Loucy (cell line): ENCODE results near the gene CAPN8.

Experiments used
- H2AFZ ChIP-seq: fragments of 200-600 bp; sonication (generic); 2 replicates; pipeline ENCODE4 v1.6.0; 2016; ENCODE audit warnings: antibody characterized with exemption, mild to moderate bottlenecking, low read length, moderate library complexity
- H3F3A ChIP-seq: fragments of 200-600 bp; 2 replicates; pipeline ENCODE4 v1.6.0; 2016; ENCODE audit warnings: antibody characterized with exemption, low read depth, mild to moderate bottlenecking
- H3K27me3 ChIP-seq: fragments of 200-600 bp; sonication (generic); 2 replicates; pipeline ENCODE4 v1.6.1; 2014; ENCODE audit warnings: low read length, mild to moderate bottlenecking; ENCODE audit not compliant: insufficient read depth, poor library complexity, severe bottlenecking
- H3K36me3 ChIP-seq: fragments of 200-600 bp; sonication (generic); 2 replicates; pipeline ENCODE4 v1.6.1; 2016; ENCODE audit warnings: low read length; ENCODE audit not compliant: insufficient read depth
- H3K4me1 ChIP-seq: fragments of 200-600 bp; sonication (generic); 2 replicates; pipeline ENCODE4 v1.5.1; 2014; ENCODE audit warnings: low read length, mild to moderate bottlenecking; ENCODE audit not compliant: insufficient read depth, poor library complexity, severe bottlenecking
- H3K4me2 ChIP-seq: fragments of 200-600 bp; sonication (generic); 2 replicates; pipeline ENCODE4 v1.6.0; 2014; ENCODE audit warnings: antibody characterized with exemption, low read length, low read depth, mild to moderate bottlenecking; ENCODE audit not compliant: poor library complexity, severe bottlenecking
- H3K4me3 ChIP-seq: fragments of 200-600 bp; sonication (generic); 2 replicates; pipeline ENCODE4 v1.5.1; 2014; ENCODE audit warnings: low read length, mild to moderate bottlenecking, mixed read lengths; ENCODE audit not compliant: poor library complexity, severe bottlenecking
- H3K79me2 ChIP-seq: fragments of 200-600 bp; sonication (generic); 2 replicates; pipeline ENCODE4 v1.6.1; 2014; ENCODE audit warnings: low read length; ENCODE audit not compliant: insufficient read depth
- H3K9ac ChIP-seq: fragments of 200-600 bp; sonication (generic); 2 replicates; pipeline ENCODE4 v1.6.0; 2014; ENCODE audit warnings: mild to moderate bottlenecking, low read depth, low read length, moderate library complexity; ENCODE audit not compliant: poor library complexity, severe bottlenecking
- H3K9me2 ChIP-seq: fragments of 200-600 bp; sonication (generic); replicated peaks from 2 replicates; pipeline ENCODE4 v1.6.1; 2016; ENCODE audit warnings: low read depth, low read length, mixed read lengths
- H3K9me3 ChIP-seq: fragments of 200-600 bp; sonication (generic); 2 replicates; pipeline ENCODE4 v1.6.1; 2014; ENCODE audit warnings: mild to moderate bottlenecking, antibody characterized with exemption, low read length, low read depth; ENCODE audit not compliant: insufficient read depth
- H4K20me1 ChIP-seq: fragments of 200-600 bp; sonication (generic); 2 replicates; pipeline ENCODE4 v1.6.0; 2014; ENCODE audit warnings: antibody characterized with exemption, low read length, mild to moderate bottlenecking; ENCODE audit not compliant: insufficient read depth, poor library complexity, severe bottlenecking
- CTCF ChIP-seq: fragments of 200-600 bp; sonication (generic); conservative IDR thresholded peaks from 2 replicates; pipeline ENCODE4 v1.5.1; 2014; ENCODE audit warnings: mild to moderate bottlenecking, antibody characterized with exemption, low read length
- EZH2phosphoT487 ChIP-seq: fragments of 200-600 bp; IDR thresholded peaks from 2 replicates; pipeline ENCODE4 v1.6.1; 2018; ENCODE audit warnings: antibody characterized with exemption, mild to moderate bottlenecking, moderate library complexity, borderline replicate concordance

The CAPN8 gene

GRCh38 chr1:223641523-223642039, 23.9 kb downstream of the CAPN8 start:
- no peaks in the 10 kb centered on the region for H4K20me1 ChIP-seq
- no peaks in the 10 kb centered on the region for H3F3A ChIP-seq
- H3K4me2 ChIP-seq: no peak overlapping the region
- no peaks in the 10 kb centered on the region for H3K9me2 ChIP-seq
- TF ChIP-seq EZH2phosphoT487: no peak
- no peak for TF ChIP-seq CTCF
- no peak overlapping the region for H3K4me3 ChIP-seq
- no peaks in the 10 kb centered on the region for H3K79me2 ChIP-seq
- no peak overlapping the region for H2AFZ ChIP-seq
- no peaks in the 10 kb centered on the region for H3K27me3 ChIP-seq
- H3K9me3 ChIP-seq: no peaks in the 10 kb centered on the region
- no peaks in the 10 kb centered on the region for H3K4me1 ChIP-seq
- no peaks in the 10 kb centered on the region for H3K36me3 ChIP-seq
- no peak overlapping the region for H3K9ac ChIP-seq

- no peaks in the 10 kb centered on the region for H3K79me2 ChIP-seq
- H3F3A ChIP-seq: no peaks in the 10 kb centered on the region
- H3K9ac ChIP-seq: no peak overlapping the region
- H4K20me1 ChIP-seq: no peaks in the 10 kb centered on the region
- H2AFZ ChIP-seq: no peak overlapping the region
- no peaks in the 10 kb centered on the region for H3K9me3 ChIP-seq
- no peaks in the 10 kb centered on the region for H3K27me3 ChIP-seq
- no peaks in the 10 kb centered on the region for H3K4me1 ChIP-seq
- H3K4me3 ChIP-seq: no peak overlapping the region
- no peak for TF ChIP-seq CTCF
- no peak for TF ChIP-seq EZH2phosphoT487
- H3K9me2 ChIP-seq: no peaks in the 10 kb centered on the region
- H3K36me3 ChIP-seq: no peaks in the 10 kb centered on the region
- H3K4me2 ChIP-seq: no peak overlapping the region
Observed at GRCh38 chr1:223639331-223639749, 26.2 kb downstream of the CAPN8 start.

- H3K36me3 ChIP-seq: no peaks in the 10 kb centered on the region
- no peak overlapping the region for H3K4me2 ChIP-seq
- TF ChIP-seq CTCF (no peak), EZH2phosphoT487 (no peak)
- no peaks in the 10 kb centered on the region for H3K9me3 ChIP-seq
- H3K4me3 ChIP-seq: no peak overlapping the region
- H3K9ac ChIP-seq: no peak overlapping the region
- no peaks in the 10 kb centered on the region for H3K9me2 ChIP-seq
- no peaks in the 10 kb centered on the region for H3F3A ChIP-seq
- no peaks in the 10 kb centered on the region for H4K20me1 ChIP-seq
- H2AFZ ChIP-seq: no peak overlapping the region
- H3K27me3 ChIP-seq: no peaks in the 10 kb centered on the region
- H3K4me1 ChIP-seq: no peaks in the 10 kb centered on the region
- no peaks in the 10 kb centered on the region for H3K79me2 ChIP-seq
Observed at GRCh38 chr1:223635236-223635635, 30.3 kb downstream of the CAPN8 start.
